ENCODE results near the gene C21orf58.
"Not testable (repeated sequence)": the region's sequence is repeated elsewhere in the genome, so short reads cannot be mapped to it uniquely, and the experiment has no call there.

Gene C21orf58

DNA sequence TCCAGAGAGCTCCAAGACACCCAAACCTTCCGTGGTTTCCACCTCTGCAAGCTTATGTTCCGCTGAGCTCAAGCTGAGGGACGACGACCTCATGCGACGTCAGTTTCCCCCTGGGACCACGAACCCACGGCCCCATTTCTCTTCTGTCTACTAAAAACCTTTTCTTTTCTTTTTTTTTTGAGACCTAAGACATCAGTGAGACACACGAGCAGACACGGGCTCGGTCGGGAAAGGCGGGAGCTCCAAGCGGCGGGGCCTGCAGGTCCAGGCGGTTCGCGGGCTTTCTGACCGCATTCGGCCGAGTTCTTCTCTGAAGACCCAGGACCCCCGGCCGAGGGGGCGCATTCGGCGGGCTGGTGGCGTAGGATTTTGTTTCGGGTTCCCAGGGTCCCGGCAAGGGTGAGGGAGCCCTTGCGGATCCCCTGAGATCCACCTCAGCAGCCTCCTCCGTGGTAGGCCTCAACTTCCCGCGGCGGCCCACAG lies 402 bp downstream of the C21orf58 start:
- peak; percentile 28 for DNase-seq

- peak; percentile 27 for DNase-seq
Measured at GRCh38 chr21:46322351-46323226, 1.1 kb downstream of the C21orf58 start.

DNA sequence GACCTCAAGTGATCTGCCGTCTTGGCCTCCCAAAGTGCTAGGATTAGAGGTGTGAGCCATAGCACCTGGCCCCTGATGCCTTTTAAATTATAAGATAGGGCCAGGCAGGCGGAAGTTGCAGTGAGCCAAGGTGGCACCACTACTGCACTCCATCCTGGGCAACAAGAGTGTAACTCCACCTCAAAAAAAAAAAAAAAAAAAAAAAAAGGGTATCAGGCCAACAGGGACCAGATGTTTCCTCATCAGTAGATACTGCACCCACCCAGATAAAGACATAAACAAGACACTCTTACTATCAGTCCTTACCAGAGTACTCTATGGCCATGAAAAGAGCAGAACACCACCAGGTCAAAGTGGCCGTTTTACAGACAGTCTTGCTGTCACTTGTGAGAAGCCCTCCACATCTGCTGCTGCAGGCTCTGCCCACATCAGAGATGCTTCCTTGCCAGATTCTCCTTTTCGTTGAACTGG lies 3.3 kb downstream of the C21orf58 start:
- DNase-seq, result no peak

- no peak for DNase-seq
Measured at GRCh38 chr21:46319186-46319585, 4.5 kb downstream of the C21orf58 start.

DNA sequence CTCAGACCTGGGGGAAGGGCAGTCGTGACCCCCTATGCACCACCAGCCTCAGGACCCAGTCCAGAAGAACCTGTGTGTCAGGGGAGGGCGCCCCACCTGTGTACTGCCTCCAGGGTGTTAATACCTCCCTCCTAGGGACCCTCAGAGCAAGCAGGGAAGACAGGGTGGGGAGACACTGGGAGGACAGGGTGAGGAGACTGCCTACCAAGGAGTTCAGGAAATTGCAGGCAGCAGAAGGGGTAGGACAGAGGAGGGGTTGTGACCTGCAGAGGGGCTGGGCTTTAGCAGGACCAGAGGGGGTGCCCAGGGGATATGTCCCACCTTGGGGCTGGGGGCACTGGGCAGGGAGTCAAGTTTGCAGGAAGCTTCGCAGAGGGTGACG lies 5.2 kb downstream of the C21orf58 start:
- DNase-seq, result no peak

- no peak for DNase-seq
Measured at GRCh38 chr21:46317710-46318463, 5.8 kb downstream of the C21orf58 start.

- no peak for DNase-seq
Measured at GRCh38 chr21:46316708-46317324, 6.9 kb downstream of the C21orf58 start.

DNA sequence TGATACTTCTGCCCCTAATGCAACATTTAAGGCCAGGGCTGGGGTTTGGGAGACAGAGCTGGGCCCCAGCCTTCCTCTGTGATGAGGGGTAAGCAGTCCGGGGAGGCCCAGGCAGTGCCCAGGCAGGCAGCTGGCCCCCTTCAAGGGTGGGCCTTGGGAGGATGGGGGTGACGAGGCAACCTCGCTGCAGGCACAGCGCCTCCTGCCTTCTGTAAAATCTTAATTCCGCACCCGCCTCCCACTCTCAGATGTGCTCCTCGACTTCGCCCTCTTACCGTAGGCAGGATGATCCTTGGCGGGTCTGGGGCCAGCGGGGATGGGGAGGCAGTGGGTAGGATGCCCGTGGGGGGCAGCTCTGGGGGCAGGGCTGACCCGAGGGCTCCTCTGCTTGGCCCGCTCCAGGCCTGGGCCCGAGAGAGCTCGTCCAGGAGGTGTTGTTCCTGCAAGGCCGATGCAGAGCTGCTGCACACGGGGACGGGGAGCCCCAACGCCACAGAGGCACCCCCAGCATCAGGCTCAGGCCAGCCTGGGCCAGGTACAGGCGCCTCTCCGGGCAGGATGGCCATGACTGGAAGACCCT lies 9.1 kb downstream of the C21orf58 start:
- no peak for DNase-seq

- DNase-seq, result no peak
Measured at GRCh38 chr21:46312949-46313348, 10.7 kb downstream of the C21orf58 start.

GRCh38 chr21:46311568-46311967 lies 12.1 kb downstream of the C21orf58 start:
- DNase-seq, result no peak

- DNase-seq, result not testable (repeated sequence)
Measured at GRCh38 chr21:46310260-46310659, 13.4 kb downstream of the C21orf58 start.

DNA sequence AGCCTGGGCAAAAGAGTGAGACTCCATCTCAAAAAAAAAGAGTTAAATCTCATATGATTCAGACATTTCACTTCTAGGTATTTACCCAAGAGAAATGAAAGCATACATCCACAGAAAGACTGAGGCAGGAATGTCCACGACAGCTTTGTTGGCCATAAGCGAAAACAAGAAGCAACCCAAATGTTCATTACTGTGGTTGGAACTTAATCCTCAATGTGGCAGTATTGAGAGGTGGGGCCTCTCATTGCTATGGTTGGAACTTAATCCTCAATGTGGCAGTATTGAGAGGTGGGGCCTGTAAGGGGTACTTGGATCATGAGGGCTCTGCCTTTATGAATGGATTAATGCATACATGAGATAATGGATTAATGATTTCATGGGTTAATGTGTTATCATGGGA lies 15.2 kb downstream of the C21orf58 start:
- DNase-seq, result no peak

- DNase-seq, result no peak
Measured at GRCh38 chr21:46307625-46308024, 16.0 kb downstream of the C21orf58 start.

GRCh38 chr21:46304955-46305354 lies 18.7 kb downstream of the C21orf58 start:
- no peak for DNase-seq

- no peak for DNase-seq
Measured at GRCh38 chr21:46304437-46304836, 19.2 kb downstream of the C21orf58 start.

GRCh38 chr21:46301759-46302158 lies 21.9 kb downstream of the C21orf58 start:
- no peak for DNase-seq

- DNase-seq, result no peak
Measured at GRCh38 chr21:46299167-46299566, 24.5 kb downstream of the C21orf58 start.

- no peak for DNase-seq
Measured at GRCh38 chr21:46297338-46298271, 26.1 kb downstream of the C21orf58 start.

DNA sequence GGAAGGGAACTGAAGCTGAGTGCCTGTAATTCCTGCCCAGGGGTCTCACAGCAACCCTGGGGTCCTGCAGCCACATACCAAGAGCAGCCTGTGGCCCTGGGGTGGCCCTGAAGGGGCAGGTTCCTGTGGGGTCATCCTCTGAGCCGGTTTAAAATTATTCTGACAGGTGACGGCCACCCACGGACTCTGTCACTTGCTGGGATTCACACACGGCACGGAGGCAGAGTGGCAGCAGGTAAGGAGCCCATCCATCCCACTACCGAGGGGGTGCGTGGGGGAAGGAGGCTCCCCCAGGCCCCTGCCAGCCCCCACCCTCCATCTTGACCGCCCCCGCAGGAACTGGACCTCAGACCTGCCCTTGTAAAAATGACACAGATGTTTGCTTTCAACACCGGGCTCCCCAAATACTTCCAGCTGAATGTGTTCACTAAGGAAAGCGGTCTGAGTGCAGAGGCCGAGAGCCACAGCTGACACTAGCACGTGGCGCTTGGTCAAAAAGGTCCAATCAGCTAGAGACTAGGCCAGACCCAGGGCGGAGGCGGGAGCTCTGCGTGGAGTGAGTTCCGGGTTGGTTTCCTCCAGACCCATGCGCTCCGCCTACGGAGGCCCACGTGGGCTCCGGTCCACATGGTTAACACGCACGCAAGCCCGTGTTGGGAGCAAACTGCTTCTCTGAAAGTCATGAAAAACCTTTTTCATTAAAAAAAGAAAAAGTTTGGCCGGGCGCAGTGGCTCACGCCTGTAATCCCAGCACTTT lies 27.5 kb downstream of the C21orf58 start:
- DNase-seq, result peak; percentile 65

- DNase-seq, result no peak
Measured at GRCh38 chr21:46295177-46295770, 28.4 kb downstream of the C21orf58 start.
